ENCODE data around the gene MYBPH.

The MYBPH gene

GRCh38 chr1:203210350-203210749 lies 34.7 kb upstream of the MYBPH start:
- CTCF ChIA-PET, result interaction anchor here (1.4 to 1.6 kb wide), 2 partner anchors 92 to 171 kb away, joined by 4 read pairs; no protein-coding TSS in a partner anchor
- Mint-ChIP-seq H3K4me1 (no peaks in the 10 kb centered on the region), H3K4me3 (no peak overlapping the region), H3K36me3 (no peaks in the 10 kb centered on the region), H3K27me3 (peaks cover 29% of the 10 kb centered on the region), H3K27ac (no peak overlapping the region), H3K9me3 (no peaks in the 10 kb centered on the region)
- DNase-seq, result no peak

- Mint-ChIP-seq H3K36me3 (no peaks in the 10 kb centered on the region), H3K27me3 (peaks cover 12% of the 10 kb centered on the region), H3K4me3 (no peak overlapping the region), H3K27ac (no peak overlapping the region), H3K9me3 (no peaks in the 10 kb centered on the region), H3K4me1 (no peaks in the 10 kb centered on the region)
- CTCF ChIA-PET, result interaction anchor here (0.8 to 1.1 kb wide), 3 partner anchors 9 to 169 kb away, joined by 3 to 4 read pairs (median 3); no protein-coding TSS in a partner anchor
- no peak for DNase-seq
Measured at GRCh38 chr1:203208181-203208580, 32.6 kb upstream of the MYBPH start.

DNA sequence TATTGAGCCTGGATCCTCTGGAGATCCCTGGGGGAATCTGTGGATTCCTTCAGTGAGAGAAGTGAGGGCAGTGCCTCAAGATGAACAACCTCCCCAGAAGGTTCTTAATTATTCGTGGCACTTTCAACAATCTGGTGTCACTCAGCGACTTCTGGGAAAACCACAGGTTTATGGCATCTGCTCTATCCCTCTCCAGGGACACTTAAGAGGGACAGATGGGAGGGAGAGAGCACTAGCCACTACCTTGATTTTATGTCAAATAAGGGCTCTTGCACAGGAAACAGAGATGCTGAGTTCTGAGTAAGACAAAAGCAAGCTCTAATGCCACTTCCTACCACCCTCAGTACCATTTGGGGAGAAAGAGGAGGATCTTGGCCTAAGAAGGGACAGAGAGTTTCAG lies 32.1 kb upstream of the MYBPH start:
- CTCF ChIA-PET, result interaction anchor here (0.8 to 1.1 kb wide), 3 partner anchors 9 to 169 kb away, joined by 3 to 4 read pairs (median 3); no protein-coding TSS in a partner anchor
- no peaks in the 10 kb centered on the region for H3K36me3 Mint-ChIP-seq
- H3K27me3 Mint-ChIP-seq, result peaks cover 13% of the 10 kb centered on the region
- DNase-seq, result no peak
- no peak overlapping the region for H3K27ac Mint-ChIP-seq
- no peaks in the 10 kb centered on the region for H3K4me1 Mint-ChIP-seq
- no peaks in the 10 kb centered on the region for H3K9me3 Mint-ChIP-seq
- H3K4me3 Mint-ChIP-seq, result no peak overlapping the region

DNA sequence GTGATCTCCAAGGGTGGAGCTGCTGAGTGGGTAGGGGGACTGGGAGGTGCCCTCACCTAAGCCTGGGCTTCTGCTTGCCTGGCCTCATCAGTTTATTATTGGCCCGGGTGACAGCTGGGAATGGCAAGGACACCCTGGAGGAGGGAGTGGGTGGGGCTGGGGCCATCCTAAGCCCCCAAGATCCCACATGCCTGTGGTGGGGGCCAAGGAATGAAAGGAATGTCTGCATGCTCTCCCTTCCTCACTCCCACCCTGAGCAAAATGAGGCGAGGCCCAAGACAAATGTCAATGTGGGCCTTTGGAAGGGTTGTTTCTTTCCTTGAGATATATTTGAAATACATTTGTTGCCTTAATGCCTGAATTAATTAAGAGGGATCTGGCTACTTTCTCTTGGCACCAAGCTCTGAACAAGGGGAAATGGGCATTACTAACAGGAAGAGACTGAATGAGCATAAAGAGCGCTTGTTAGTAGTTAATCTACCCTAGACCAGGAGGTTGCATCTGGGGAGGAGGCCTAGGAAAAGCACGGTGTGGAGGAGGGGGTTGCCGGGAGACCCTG lies 30.6 kb upstream of the MYBPH start:
- CTCF ChIA-PET, result interaction anchor here (1.1 to 2.4 kb wide), 2 partner anchors 9 to 166 kb away, joined by 5 to 9 read pairs; no protein-coding TSS in a partner anchor
- H3K36me3 Mint-ChIP-seq, result no peaks in the 10 kb centered on the region
- peaks cover 18% of the 10 kb centered on the region for H3K27me3 Mint-ChIP-seq
- no peak for DNase-seq
- no peaks in the 10 kb centered on the region for H3K9me3 Mint-ChIP-seq
- H3K4me1 Mint-ChIP-seq, result no peaks in the 10 kb centered on the region
- H3K27ac Mint-ChIP-seq, result no peak overlapping the region
- no peak overlapping the region for H3K4me3 Mint-ChIP-seq

DNA sequence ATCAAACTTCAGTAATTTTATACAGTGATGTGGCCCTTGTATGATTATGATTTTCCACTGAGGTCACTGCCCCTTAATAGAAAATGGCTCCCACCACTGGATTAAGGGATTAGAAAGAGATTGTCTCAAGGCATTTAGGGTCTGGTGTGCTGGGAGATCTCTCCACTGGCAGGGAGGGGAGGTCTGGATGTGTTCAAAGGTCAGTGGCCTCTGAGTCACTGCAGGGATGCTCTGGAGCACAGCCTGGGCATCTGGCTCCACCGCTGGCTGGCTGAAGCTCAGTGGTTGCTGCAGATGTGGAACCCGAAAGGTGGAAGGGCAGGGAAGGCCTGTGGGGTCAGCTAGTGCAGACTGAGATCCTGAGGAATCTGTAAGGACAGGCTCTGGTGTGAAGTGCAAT lies 29.1 kb upstream of the MYBPH start:
- peaks cover 25% of the 10 kb centered on the region for H3K27me3 Mint-ChIP-seq
- no peak overlapping the region for H3K4me3 Mint-ChIP-seq
- no peaks in the 10 kb centered on the region for H3K4me1 Mint-ChIP-seq
- no peak overlapping the region for H3K27ac Mint-ChIP-seq
- DNase-seq, result no peak
- CTCF ChIA-PET, result no interaction called here
- no peaks in the 10 kb centered on the region for H3K36me3 Mint-ChIP-seq
- no peaks in the 10 kb centered on the region for H3K9me3 Mint-ChIP-seq

GRCh38 chr1:203202431-203203245 lies 27.0 kb upstream of the MYBPH start:
- no peak for DNase-seq
- no peaks in the 10 kb centered on the region for H3K4me1 Mint-ChIP-seq

DNA sequence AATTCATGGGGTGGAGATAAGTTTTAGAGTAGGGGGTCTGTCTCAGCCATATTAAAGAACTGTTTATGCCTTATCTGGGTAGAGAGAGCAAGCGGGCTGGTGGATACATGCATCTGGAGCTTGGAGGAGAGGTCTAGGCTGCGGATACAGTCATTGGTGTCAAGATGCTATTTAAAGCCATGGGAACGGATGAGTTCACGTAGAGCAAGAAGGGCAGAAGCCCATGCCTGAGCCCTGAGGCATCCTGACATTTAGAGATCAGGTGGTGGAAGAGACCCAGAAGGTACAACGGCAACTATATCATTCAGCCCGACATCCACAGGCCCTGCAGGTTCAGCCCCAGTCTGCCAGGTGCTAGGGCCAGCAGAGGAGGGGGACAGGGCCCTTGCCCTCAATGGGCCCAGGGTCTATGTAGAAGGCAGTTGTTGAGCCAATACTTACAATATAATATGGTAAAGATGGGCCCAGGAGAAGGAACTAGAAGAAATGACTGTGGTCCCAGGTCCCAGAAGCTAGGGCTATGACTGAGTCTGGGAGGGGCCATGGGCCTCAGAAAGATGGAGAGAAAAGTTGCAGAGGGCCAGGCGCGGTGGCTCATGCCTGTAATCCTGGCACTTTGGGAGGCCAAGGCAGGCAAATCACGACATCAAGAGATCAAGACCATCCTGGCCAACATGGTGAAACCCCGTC lies 26.0 kb upstream of the MYBPH start:
- Mint-ChIP-seq H3K27me3 (peaks cover 24% of the 10 kb centered on the region), H3K27ac (no peak overlapping the region), H3K36me3 (no peaks in the 10 kb centered on the region), H3K4me1 (no peaks in the 10 kb centered on the region), H3K4me3 (no peak overlapping the region), H3K9me3 (no peaks in the 10 kb centered on the region)
- CTCF ChIA-PET, result no interaction called here
- no peak for DNase-seq

More at GRCh38 chr1:203202431-203203245, 27.0 kb upstream of the MYBPH start:
- no peaks in the 10 kb centered on the region for H3K36me3 Mint-ChIP-seq
- H3K27ac Mint-ChIP-seq, result no peak overlapping the region
- no peaks in the 10 kb centered on the region for H3K9me3 Mint-ChIP-seq
- peaks cover 24% of the 10 kb centered on the region for H3K27me3 Mint-ChIP-seq
- CTCF ChIA-PET, result interaction anchor here (1.5 to 1.9 kb wide), 3 partner anchors 12 to 162 kb away, joined by 3 to 6 read pairs (median 5); no protein-coding TSS in a partner anchor
- no peak overlapping the region for H3K4me3 Mint-ChIP-seq

GRCh38 chr1:203200916-203201315 lies 25.3 kb upstream of the MYBPH start:
- Mint-ChIP-seq H3K27ac (no peak overlapping the region), H3K4me1 (no peaks in the 10 kb centered on the region), H3K4me3 (no peak overlapping the region), H3K9me3 (no peaks in the 10 kb centered on the region), H3K27me3 (peaks cover 25% of the 10 kb centered on the region), H3K36me3 (no peaks in the 10 kb centered on the region)
- CTCF ChIA-PET, result no interaction called here
- DNase-seq, result no peak

DNA sequence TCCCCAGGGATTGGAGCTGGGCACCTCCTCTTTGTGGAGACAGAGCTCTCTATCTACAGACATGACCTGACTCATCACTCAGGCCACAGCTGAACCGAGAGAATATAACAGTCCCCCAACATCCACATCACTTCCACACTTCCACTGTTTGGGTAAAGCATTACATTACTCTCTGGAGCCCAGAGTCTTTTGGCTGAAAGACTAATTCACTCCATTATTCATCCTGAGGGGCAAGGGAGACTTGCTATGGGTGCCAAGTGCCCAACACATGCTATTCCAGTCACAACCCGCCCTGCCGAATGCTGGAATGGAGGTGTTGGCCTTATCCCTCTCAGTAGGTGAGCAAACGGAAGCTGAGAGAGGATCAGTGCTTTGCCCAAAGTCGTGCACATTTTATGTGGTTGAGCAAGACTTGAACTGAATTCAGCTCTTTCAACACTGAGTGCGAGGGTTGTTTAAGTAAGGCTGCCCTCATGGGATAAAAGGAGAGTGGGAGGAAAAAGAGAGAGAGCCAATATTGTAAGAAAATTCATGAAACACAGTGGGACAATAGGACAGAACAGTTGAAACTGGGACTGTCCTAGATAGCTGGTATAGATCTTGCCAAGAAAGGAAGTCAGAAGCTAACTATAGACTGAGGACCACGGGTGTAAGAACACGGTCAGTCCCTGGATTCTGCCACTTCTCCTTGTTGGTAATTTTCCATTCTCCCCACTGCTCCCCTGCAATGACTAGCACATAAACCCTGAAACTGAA lies 24.4 kb upstream of the MYBPH start:
- Mint-ChIP-seq H3K27ac (no peak overlapping the region), H3K4me1 (no peaks in the 10 kb centered on the region), H3K9me3 (no peaks in the 10 kb centered on the region), H3K36me3 (no peaks in the 10 kb centered on the region), H3K27me3 (peaks cover 25% of the 10 kb centered on the region), H3K4me3 (no peak overlapping the region)
- CTCF ChIA-PET, result interaction anchor here (0.8 to 1.1 kb wide), 2 partner anchors 14 to 16 kb away, joined by 3 to 5 read pairs; no protein-coding TSS in a partner anchor
- DNase-seq, result no peak

DNA sequence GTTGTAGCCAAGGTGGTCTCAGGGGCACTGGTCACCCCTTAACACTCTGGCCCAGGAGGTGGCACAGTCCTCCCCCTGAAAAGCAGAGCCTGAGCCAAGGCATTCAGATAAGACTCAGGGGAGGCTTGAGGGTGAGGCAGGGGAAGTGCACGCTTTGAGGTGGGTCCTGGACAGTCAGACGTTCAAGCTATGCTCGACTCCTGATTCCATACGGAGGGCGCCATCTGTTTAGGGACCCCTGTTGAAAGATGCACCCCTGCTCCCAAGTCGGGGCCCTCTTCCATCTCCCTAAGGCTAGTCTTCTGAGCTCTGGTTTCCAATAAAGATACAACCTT lies 23.8 kb upstream of the MYBPH start:
- DNase-seq, result no peak
- Mint-ChIP-seq H3K9me3 (no peaks in the 10 kb centered on the region), H3K4me3 (no peak overlapping the region), H3K36me3 (no peaks in the 10 kb centered on the region), H3K4me1 (no peaks in the 10 kb centered on the region), H3K27ac (no peak overlapping the region), H3K27me3 (peaks cover 25% of the 10 kb centered on the region)
- CTCF ChIA-PET, result interaction anchor here (0.5 to 1.1 kb wide), 2 partner anchors 17 to 179 kb away, joined by 4 to 5 read pairs; no protein-coding TSS in a partner anchor

DNA sequence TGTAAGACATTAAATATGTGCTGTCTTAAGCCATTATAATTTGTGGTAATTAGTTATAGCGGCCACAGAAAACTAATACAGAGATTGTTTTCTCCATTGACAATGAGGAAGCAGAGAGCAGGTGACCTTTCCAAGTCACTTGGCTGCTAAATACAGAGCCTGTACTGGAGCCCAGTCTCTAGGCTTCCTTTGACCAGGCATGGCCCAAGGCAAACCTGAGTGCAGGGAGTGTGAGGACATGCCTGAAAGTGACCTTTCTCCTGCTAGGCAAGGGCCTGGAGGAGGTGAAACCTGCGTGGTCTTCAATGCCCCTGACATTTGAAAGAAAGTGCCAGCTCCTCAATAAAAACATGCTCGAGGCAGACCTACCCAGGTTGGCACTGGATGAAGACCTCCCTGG lies 23.4 kb upstream of the MYBPH start:
- no peak overlapping the region for H3K4me3 Mint-ChIP-seq
- H3K36me3 Mint-ChIP-seq, result no peaks in the 10 kb centered on the region
- H3K27me3 Mint-ChIP-seq, result peaks cover 25% of the 10 kb centered on the region
- H3K4me1 Mint-ChIP-seq, result no peaks in the 10 kb centered on the region
- H3K9me3 Mint-ChIP-seq, result no peaks in the 10 kb centered on the region
- CTCF ChIA-PET, result interaction anchor here (0.5 to 0.7 kb wide), 3 partner anchors 27 to 828 kb away, joined by 3 to 4 read pairs (median 3); no protein-coding TSS in a partner anchor
- DNase-seq, result no peak
- H3K27ac Mint-ChIP-seq, result no peak overlapping the region

- CTCF ChIA-PET, result interaction anchor here (0.9 kb wide), 1 partner anchor 19 kb away, joined by 5 read pairs; no protein-coding TSS in a partner anchor
- H3K27me3 Mint-ChIP-seq, result peaks cover 21% of the 10 kb centered on the region
- no peaks in the 10 kb centered on the region for H3K9me3 Mint-ChIP-seq
- no peaks in the 10 kb centered on the region for H3K4me1 Mint-ChIP-seq
- no peak for DNase-seq
- no peaks in the 10 kb centered on the region for H3K36me3 Mint-ChIP-seq
- H3K27ac Mint-ChIP-seq, result no peak overlapping the region
- H3K4me3 Mint-ChIP-seq, result no peak overlapping the region
Measured at GRCh38 chr1:203197625-203198024, 22.0 kb upstream of the MYBPH start.

- H3K4me1 Mint-ChIP-seq, result no peaks in the 10 kb centered on the region
- no peak overlapping the region for H3K27ac Mint-ChIP-seq
- CTCF ChIA-PET, result interaction anchor here (1.4 to 1.7 kb wide), 2 partner anchors 20 to 21 kb away, joined by 3 to 4 read pairs; no protein-coding TSS in a partner anchor
- peaks cover 17% of the 10 kb centered on the region for H3K27me3 Mint-ChIP-seq
- H3K36me3 Mint-ChIP-seq, result no peaks in the 10 kb centered on the region
- no peaks in the 10 kb centered on the region for H3K9me3 Mint-ChIP-seq
- no peak for DNase-seq
- H3K4me3 Mint-ChIP-seq, result no peak overlapping the region
Measured at GRCh38 chr1:203196371-203196770, 20.7 kb upstream of the MYBPH start.

- CTCF ChIA-PET, result no interaction called here
- no peak overlapping the region for H3K4me3 Mint-ChIP-seq
- H3K27ac Mint-ChIP-seq, result no peak overlapping the region
- peaks cover 14% of the 10 kb centered on the region for H3K27me3 Mint-ChIP-seq
- H3K4me1 Mint-ChIP-seq, result no peaks in the 10 kb centered on the region
- no peaks in the 10 kb centered on the region for H3K36me3 Mint-ChIP-seq
- H3K9me3 Mint-ChIP-seq, result no peaks in the 10 kb centered on the region
- no peak for DNase-seq
Measured at GRCh38 chr1:203190949-203191348, 15.3 kb upstream of the MYBPH start.

All from activated naive CD4-positive, alpha-beta T cell treated with anti-CD3 and anti-CD28 coated beads, Interleukin-2, amount 10 ng/mL, durations not matched to agents 7 days and 5 days (primary cell).